Smooth muscle cell (in vitro differentiated cells): ENCODE results near the gene CIB2. TPM values are rescaled to one million over a fixed set of nuclear protein-coding genes. Genes with fewer than 3 reads are reported as not detected.

Experiments
- DNase-seq: peaks from one replicate; lab custom pipeline; 2025; ENCODE audit not compliant: unreplicated experiment; lab: John Stamatoyannopoulos, UW
- H2AFZ ChIP-seq: fragments of 200-600 bp; sonication (generic); 2 replicates; pipeline ENCODE4 v1.6.0; 2016; ENCODE audit warnings: antibody characterized with exemption, low read depth, mild to moderate bottlenecking
- H3F3A ChIP-seq: fragments of 200-600 bp; sonication (generic); 2 replicates; pipeline ENCODE4 v1.6.0; 2017; ENCODE audit warnings: antibody characterized with exemption, low read depth
- H3K27ac ChIP-seq: fragments of 200-600 bp; sonication (generic); 2 replicates; pipeline ENCODE4 v1.5.1; 2016; ENCODE audit warnings: low read depth, mild to moderate bottlenecking
- H3K27me3 ChIP-seq: fragments of 200-600 bp; sonication (generic); 2 replicates; pipeline ENCODE4 v1.6.1; 2016; ENCODE audit warnings: low read depth, mild to moderate bottlenecking
- H3K36me3 ChIP-seq: fragments of 200-600 bp; sonication (generic); 2 replicates; pipeline ENCODE4 v1.5.1; 2016; ENCODE audit warnings: low read depth
- H3K4me1 ChIP-seq: fragments of 200-600 bp; sonication (generic); 2 replicates; pipeline ENCODE4 v1.5.1; 2016; ENCODE audit warnings: low read depth
- H3K4me2 ChIP-seq: fragments of 200-600 bp; sonication (generic); 2 replicates; pipeline ENCODE4 v1.6.0; 2016; ENCODE audit warnings: mild to moderate bottlenecking
- H3K4me3 ChIP-seq: fragments of 200-600 bp; sonication (generic); 2 replicates; pipeline ENCODE4 v1.5.1; 2016; ENCODE audit warnings: mild to moderate bottlenecking
- H3K79me2 ChIP-seq: fragments of 200-600 bp; sonication (generic); 2 replicates; pipeline ENCODE4 v1.6.0; 2016; ENCODE audit warnings: low read depth, mild to moderate bottlenecking
- H3K9ac ChIP-seq: fragments of 200-600 bp; sonication (generic); 2 replicates; pipeline ENCODE4 v1.6.0; 2016; ENCODE audit warnings: low read depth
- H3K9me3 ChIP-seq: fragments of 200-600 bp; sonication (generic); replicated peaks from 2 replicates; pipeline ENCODE4 v1.5.1; 2016; ENCODE audit warnings: low read depth
- H4K20me1 ChIP-seq: fragments of 200-600 bp; sonication (generic); 2 replicates; pipeline ENCODE4 v1.6.0; 2016; ENCODE audit warnings: low read depth
- WGBS: methylation state at CpG from one replicate; pipeline ENCODE4 v1.1.7; 2016; ENCODE audit warnings: low lambda C conversion rate; 5-methylcytosine and 5-hydroxymethylcytosine counted together
- polyA plus RNA-seq: library from polyadenylated mRNA; unstranded; fragments of >200 nt; fragmentation: Nextera tagmentation; extraction: Ambion mirVana; gene quantifications from 2 replicates; pipeline ENCODE4 v1.2.1, GENCODE V29; 2016
- total RNA-seq: library from RNA; depleted of rRNA; stranded (reverse); fragments of >200 nt; gene quantifications from 2 replicates; pipeline ENCODE4 v1.2.3, GENCODE V29; 2014
- TF ChIP-seq, protein P1 (sequence below): fragments of 200-600 bp; sonication (generic); IDR thresholded peaks from 2 replicates; pipeline ENCODE4 v1.5.1; 2017; ENCODE audit warnings: borderline replicate concordance, mild to moderate bottlenecking, antibody characterized with exemption; ENCODE audit not compliant: insufficient read depth, poor library complexity, severe bottlenecking

CIB2 gene
- total and polyA plus RNA-seq, 2 experiments from 2014 or later, result 20.9 to 21.7 TPM

DNA sequence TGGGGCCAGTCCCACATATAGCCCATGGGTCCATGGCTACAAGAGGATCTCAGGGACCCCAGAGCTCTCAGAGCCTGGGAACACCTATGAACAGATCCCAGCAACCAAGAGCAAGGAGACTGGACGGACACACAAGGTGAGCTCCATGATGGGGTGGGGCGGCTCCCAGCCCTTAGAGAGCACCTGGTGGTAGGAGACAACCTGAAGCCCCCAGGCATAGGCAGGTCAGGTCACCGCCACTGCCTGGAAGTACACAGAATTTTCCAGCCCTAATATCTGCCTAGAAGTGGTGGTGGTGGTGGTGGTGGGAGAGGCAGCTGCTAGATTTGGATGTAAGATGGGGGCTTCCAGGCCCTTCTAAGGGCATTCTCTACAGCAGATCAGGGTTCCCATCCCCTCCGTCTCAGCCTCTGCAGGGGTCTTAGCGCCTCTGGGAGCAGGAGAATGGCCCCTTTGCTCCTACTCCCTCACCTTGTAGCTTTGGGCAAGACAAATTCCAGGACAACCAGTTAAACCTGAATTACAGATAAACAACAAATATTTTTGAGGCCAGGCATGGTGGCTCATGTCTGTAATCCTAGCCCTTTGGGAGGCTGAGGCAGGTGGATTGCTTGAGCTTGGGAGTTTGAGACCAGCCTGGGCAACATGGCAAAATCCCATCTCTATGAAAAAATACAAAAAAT lies 29.7 kb downstream of the CIB2 start:
- no peaks in the 10 kb centered on the region for H3F3A ChIP-seq
- H3K27me3 ChIP-seq, result no peaks in the 10 kb centered on the region
- no peak overlapping the region for H2AFZ ChIP-seq
- no peaks in the 10 kb centered on the region for H4K20me1 ChIP-seq
- WGBS, result 81% methylated on average over 5 of the region's 5 CpGs
- no peak overlapping the region for H3K4me3 ChIP-seq
- DNase-seq, result no peak
- no peak overlapping the region for H3K9ac ChIP-seq
- no peaks in the 10 kb centered on the region for H3K79me2 ChIP-seq
- H3K4me2 ChIP-seq, result no peak overlapping the region
- TF ChIP-seq, protein P1, sequence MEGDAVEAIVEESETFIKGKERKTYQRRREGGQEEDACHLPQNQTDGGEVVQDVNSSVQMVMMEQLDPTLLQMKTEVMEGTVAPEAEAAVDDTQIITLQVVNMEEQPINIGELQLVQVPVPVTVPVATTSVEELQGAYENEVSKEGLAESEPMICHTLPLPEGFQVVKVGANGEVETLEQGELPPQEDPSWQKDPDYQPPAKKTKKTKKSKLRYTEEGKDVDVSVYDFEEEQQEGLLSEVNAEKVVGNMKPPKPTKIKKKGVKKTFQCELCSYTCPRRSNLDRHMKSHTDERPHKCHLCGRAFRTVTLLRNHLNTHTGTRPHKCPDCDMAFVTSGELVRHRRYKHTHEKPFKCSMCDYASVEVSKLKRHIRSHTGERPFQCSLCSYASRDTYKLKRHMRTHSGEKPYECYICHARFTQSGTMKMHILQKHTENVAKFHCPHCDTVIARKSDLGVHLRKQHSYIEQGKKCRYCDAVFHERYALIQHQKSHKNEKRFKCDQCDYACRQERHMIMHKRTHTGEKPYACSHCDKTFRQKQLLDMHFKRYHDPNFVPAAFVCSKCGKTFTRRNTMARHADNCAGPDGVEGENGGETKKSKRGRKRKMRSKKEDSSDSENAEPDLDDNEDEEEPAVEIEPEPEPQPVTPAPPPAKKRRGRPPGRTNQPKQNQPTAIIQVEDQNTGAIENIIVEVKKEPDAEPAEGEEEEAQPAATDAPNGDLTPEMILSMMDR, result no peak
- no peaks in the 10 kb centered on the region for H3K36me3 ChIP-seq
- no peaks in the 10 kb centered on the region for H3K4me1 ChIP-seq
- H3K9me3 ChIP-seq, result no peaks in the 10 kb centered on the region
- no peak overlapping the region for H3K27ac ChIP-seq

DNA sequence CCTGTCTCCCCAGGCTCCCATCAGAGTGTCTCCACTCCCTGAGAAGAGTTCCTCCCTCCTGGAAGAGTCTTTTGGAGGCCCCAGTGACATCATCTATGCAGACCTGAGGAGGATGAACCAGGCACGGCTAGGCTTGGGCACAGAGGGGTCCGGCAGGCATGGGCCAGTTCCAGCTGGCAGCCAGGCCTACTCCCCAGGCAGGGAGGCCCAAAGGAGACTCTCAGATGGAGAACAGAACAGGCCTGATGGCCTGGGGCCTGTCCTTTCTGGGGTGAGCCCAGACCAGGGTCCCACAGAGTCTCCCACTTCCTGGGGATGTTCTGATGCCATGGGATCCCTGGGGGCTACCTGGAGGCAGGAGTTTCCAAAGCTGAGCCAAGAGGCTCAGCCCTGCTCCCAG lies 30.4 kb downstream of the CIB2 start:
- H3K9ac ChIP-seq, result no peak overlapping the region
- H3K36me3 ChIP-seq, result no peaks in the 10 kb centered on the region
- no peak overlapping the region for H3K27ac ChIP-seq
- no peaks in the 10 kb centered on the region for H3K4me1 ChIP-seq
- no peak overlapping the region for H2AFZ ChIP-seq
- TF ChIP-seq, protein P1, result no peak
- H3K9me3 ChIP-seq, result no peaks in the 10 kb centered on the region
- H3K27me3 ChIP-seq, result no peaks in the 10 kb centered on the region
- no peak for DNase-seq
- H3K4me3 ChIP-seq, result no peak overlapping the region
- H3K4me2 ChIP-seq, result no peak overlapping the region
- H3F3A ChIP-seq, result no peaks in the 10 kb centered on the region
- no peaks in the 10 kb centered on the region for H4K20me1 ChIP-seq
- 95% methylated on average over 2 of the region's 2 CpGs for WGBS
- H3K79me2 ChIP-seq, result no peaks in the 10 kb centered on the region

DNA sequence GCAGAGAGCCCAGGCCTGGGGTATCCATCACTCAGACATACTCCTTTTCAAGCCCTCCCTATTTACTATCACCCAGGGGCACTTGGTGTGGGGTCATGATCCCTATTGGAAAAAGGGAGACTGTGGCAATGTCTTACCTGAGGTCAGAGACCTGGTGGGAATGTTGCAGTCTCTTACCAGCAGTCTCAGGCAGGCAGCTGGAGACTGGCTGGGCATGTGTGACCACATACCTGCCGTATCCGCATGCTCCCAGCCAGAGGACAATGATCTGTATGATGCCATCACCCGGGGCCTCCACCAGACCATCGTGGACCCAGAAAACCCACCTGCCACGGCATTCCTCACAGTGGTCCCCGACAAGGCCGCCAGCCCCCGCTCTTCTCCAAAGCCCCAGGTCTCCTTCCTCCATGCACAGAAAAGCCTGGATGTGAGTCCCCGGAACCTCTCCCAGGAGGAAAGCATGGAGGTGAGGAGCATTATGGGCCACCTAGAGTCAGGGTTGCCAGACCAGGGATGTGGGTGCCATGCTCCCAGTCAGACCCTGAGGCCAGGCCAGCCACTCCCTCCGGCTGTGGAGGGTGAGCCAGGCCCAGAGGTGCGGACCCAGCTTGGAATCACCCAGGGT lies 33.0 kb downstream of the CIB2 start:
- TF ChIP-seq, protein P1, result no peak
- no peak overlapping the region for H3K4me3 ChIP-seq
- H2AFZ ChIP-seq, result no peak overlapping the region
- H3K27me3 ChIP-seq, result no peaks in the 10 kb centered on the region
- no peak overlapping the region for H3K27ac ChIP-seq
- DNase-seq, result no peak
- H3K4me2 ChIP-seq, result no peak overlapping the region
- H3K4me1 ChIP-seq, result no peaks in the 10 kb centered on the region
- 85% methylated on average over 11 of the region's 11 CpGs for WGBS
- peaks cover 4% of the 10 kb centered on the region for H4K20me1 ChIP-seq
- no peaks in the 10 kb centered on the region for H3K9me3 ChIP-seq
- H3F3A ChIP-seq, result no peaks in the 10 kb centered on the region
- no peaks in the 10 kb centered on the region for H3K79me2 ChIP-seq
- H3K9ac ChIP-seq, result no peak overlapping the region
- H3K36me3 ChIP-seq, result no peaks in the 10 kb centered on the region

DNA sequence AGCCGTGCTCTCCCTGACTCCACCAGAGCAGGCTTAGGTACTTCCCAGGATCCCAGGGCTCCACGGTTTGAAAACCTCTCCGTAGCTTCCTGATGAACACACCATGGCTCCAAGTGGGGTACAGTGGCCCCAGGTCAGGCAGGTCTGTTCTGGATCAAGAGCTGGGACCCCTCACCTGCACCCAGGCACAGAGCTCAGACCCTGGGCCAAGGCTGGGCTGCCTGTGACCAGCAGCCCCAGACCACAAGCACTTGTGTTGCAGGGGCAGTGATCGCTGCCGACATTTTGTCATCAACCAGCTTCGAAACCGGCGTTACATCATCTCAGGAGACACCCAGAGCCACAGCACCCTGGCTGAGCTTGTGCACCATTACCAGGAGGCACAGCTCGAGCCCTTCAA lies 33.6 kb downstream of the CIB2 start:
- H3K4me3 ChIP-seq, result no peak overlapping the region
- H4K20me1 ChIP-seq, result peaks cover 4% of the 10 kb centered on the region
- H3K9ac ChIP-seq, result no peak overlapping the region
- H3K79me2 ChIP-seq, result no peaks in the 10 kb centered on the region
- H3K9me3 ChIP-seq, result no peaks in the 10 kb centered on the region
- TF ChIP-seq, protein P1, result no peak
- DNase-seq, result no peak
- H3K27ac ChIP-seq, result no peak overlapping the region
- 92% methylated on average over 9 of the region's 9 CpGs for WGBS
- no peaks in the 10 kb centered on the region for H3K4me1 ChIP-seq
- H3K4me2 ChIP-seq, result no peak overlapping the region
- no peaks in the 10 kb centered on the region for H3K27me3 ChIP-seq
- H3F3A ChIP-seq, result no peaks in the 10 kb centered on the region
- no peak overlapping the region for H2AFZ ChIP-seq
- H3K36me3 ChIP-seq, result no peaks in the 10 kb centered on the region
